ENCODE results near the gene RBM17. TPM values are rescaled to one million over a fixed set of nuclear protein-coding genes. Genes with fewer than 3 reads are reported as not detected.

The RBM17 gene
- total and polyA plus RNA-seq, 4 donors = 65.5 to 103 (median 80.6) TPM

DNA sequence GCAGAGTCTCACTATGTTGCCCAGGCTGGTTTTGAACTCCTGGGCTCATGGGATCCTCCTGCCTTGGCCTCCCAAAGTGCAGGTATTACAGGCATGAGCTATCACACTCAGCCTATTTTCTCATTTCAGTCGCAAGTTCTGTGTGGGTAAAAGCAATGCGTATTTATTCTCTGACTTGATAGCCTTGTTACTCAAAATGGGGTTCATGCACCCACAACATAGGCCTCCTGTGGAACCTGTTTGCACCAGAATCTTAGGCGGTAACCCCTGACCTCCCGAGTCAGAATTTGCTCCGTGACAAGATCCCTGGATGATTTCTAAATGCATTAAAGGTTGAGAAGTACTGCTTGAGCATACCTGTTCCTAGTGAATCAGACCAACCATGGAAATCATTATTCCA lies 34.0 kb upstream of the RBM17 start:
- TF ChIP-seq, protein P1, sequence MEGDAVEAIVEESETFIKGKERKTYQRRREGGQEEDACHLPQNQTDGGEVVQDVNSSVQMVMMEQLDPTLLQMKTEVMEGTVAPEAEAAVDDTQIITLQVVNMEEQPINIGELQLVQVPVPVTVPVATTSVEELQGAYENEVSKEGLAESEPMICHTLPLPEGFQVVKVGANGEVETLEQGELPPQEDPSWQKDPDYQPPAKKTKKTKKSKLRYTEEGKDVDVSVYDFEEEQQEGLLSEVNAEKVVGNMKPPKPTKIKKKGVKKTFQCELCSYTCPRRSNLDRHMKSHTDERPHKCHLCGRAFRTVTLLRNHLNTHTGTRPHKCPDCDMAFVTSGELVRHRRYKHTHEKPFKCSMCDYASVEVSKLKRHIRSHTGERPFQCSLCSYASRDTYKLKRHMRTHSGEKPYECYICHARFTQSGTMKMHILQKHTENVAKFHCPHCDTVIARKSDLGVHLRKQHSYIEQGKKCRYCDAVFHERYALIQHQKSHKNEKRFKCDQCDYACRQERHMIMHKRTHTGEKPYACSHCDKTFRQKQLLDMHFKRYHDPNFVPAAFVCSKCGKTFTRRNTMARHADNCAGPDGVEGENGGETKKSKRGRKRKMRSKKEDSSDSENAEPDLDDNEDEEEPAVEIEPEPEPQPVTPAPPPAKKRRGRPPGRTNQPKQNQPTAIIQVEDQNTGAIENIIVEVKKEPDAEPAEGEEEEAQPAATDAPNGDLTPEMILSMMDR (IDR thresholded peaks at IDR 0.05; ENCODE audit: control extremely low read depth, extremely low read depth) = no peak
- H3K4me3 ChIP-seq = no peak overlapping the region
- DNase-seq (no peak), ATAC-seq (ENCODE audit: insufficient read depth, low FRiP score) (no peak)
- H3K4me1 ChIP-seq (ENCODE audit: control insufficient read depth in 5 of 5, insufficient read depth in 5 of 5, low read length in 5 of 5) = peaks cover 0 to 6% (median 5%) of the 10 kb centered on the region in 5 donors
- H3K36me3 ChIP-seq (ENCODE audit: control insufficient read depth in 4 of 4, insufficient read depth in 4 of 4, low read length in 4 of 4) = no peaks in the 10 kb centered on the region
- no peaks in the 10 kb centered on the region for H3K9me3 ChIP-seq (ENCODE audit: control insufficient read depth in 4 of 4, insufficient read depth in 3 of 4, low read length in 3 of 4)
- 95 to 97% methylated on average over 5 of the region's 5 CpGs for WGBS, 2 donors
- H3K27ac ChIP-seq (ENCODE audit: low read depth in 1 of 2, low read length in 1 of 2) = no peak overlapping the region
- H3K27me3 ChIP-seq (ENCODE audit: control insufficient read depth in 3 of 3, insufficient read depth in 3 of 3, low read length in 2 of 3) = peaks cover 0 to 7% (median 0%) of the 10 kb centered on the region in 3 donors
- no peak overlapping the region for H3K9ac ChIP-seq (ENCODE audit: insufficient read depth in 1 of 2, low read length in 2 of 2)

DNA sequence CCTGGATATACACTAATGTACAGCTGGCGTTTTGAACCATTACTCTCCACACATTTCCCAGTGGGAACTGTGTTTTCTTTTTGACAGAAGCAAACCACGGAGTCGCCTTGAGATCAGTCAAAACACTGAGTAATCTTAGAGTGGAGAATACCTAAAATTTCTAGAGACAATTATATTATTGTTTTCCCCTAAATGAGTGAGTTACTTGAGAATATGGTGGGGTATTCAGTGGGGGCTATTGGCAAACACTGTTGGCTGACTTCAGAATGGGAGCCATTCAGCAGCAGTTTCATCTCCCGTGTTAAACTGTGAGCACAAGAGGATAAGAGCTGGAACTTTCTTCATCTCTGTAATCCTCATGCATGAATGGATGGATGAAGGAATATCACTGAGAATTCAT lies 32.9 kb upstream of the RBM17 start:
- peaks cover 0 to 7% (median 0%) of the 10 kb centered on the region in 3 donors for H3K27me3 ChIP-seq (ENCODE audit: control insufficient read depth in 3 of 3, insufficient read depth in 3 of 3, low read length in 2 of 3)
- TF ChIP-seq, protein P1 (IDR thresholded peaks at IDR 0.05; ENCODE audit: control extremely low read depth, extremely low read depth) = no peak
- DNase-seq (no peak), ATAC-seq (ENCODE audit: insufficient read depth, low FRiP score) (no peak)
- H3K27ac ChIP-seq (ENCODE audit: low read depth in 1 of 2, low read length in 1 of 2) = no peak overlapping the region
- 82 to 92% methylated on average over 4 of the region's 4 CpGs for WGBS, 2 donors
- no peak overlapping the region for H3K4me3 ChIP-seq
- no peaks in the 10 kb centered on the region for H3K9me3 ChIP-seq (ENCODE audit: control insufficient read depth in 4 of 4, insufficient read depth in 3 of 4, low read length in 3 of 4)
- H3K9ac ChIP-seq (ENCODE audit: insufficient read depth in 1 of 2, low read length in 2 of 2) = no peak overlapping the region
- no peaks in the 10 kb centered on the region for H3K36me3 ChIP-seq (ENCODE audit: control insufficient read depth in 4 of 4, insufficient read depth in 4 of 4, low read length in 4 of 4)
- peaks cover 0 to 6% (median 5%) of the 10 kb centered on the region in 5 donors for H3K4me1 ChIP-seq (ENCODE audit: control insufficient read depth in 5 of 5, insufficient read depth in 5 of 5, low read length in 5 of 5)

DNA sequence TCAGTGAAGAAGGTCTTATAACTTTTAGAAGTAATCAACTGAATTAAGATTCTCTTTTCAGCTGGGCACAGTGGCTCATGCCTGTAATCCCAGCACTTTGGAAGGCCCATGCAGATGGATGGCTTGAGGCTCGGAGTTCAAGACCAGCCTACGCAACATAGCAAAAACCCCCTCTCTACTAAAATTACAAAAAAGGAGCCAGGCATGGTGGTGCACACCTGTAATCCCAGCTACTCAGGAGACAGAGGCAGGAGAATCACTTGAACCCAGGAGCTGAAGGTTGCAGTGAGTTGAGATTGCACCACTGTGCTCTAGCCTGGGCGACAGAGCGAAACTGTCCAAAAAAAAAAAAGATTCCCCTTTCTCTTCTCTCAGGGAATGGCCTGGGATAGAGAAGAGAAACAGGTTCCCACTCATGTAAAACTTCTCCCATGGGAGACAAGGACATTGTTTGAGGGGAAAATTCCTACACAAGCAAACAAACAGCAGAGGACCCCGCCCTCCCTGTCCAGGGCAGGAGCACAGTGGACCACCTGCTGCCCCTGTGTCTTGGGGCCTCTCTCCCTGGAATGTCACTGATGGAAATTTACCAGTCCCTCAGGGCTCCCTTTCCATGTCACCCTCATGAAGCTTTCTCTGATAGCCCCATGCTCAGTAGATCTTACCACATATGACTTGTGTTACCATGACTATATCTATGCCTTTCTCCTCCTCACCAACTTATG lies 32.3 kb upstream of the RBM17 start:
- TF ChIP-seq, protein P1 (IDR thresholded peaks at IDR 0.05; ENCODE audit: control extremely low read depth, extremely low read depth) = no peak
- no peak overlapping the region for H3K9ac ChIP-seq (ENCODE audit: insufficient read depth in 1 of 2, low read length in 2 of 2)
- ATAC-seq (ENCODE audit: insufficient read depth, low FRiP score) (no peak), DNase-seq (no peak)
- no peaks in the 10 kb centered on the region for H3K9me3 ChIP-seq (ENCODE audit: control insufficient read depth in 4 of 4, insufficient read depth in 3 of 4, low read length in 3 of 4)
- no peak overlapping the region for H3K4me3 ChIP-seq
- H3K27ac ChIP-seq (ENCODE audit: low read depth in 1 of 2, low read length in 1 of 2) = no peak overlapping the region
- WGBS, 2 donors = 89 to 93% methylated on average over 5 of the region's 5 CpGs
- H3K4me1 ChIP-seq (ENCODE audit: control insufficient read depth in 5 of 5, insufficient read depth in 5 of 5, low read length in 5 of 5) = peaks cover 0 to 6% (median 3%) of the 10 kb centered on the region in 5 donors
- no peaks in the 10 kb centered on the region for H3K36me3 ChIP-seq (ENCODE audit: control insufficient read depth in 4 of 4, insufficient read depth in 4 of 4, low read length in 4 of 4)
- peaks cover 0 to 7% (median 0%) of the 10 kb centered on the region in 3 donors for H3K27me3 ChIP-seq (ENCODE audit: control insufficient read depth in 3 of 3, insufficient read depth in 3 of 3, low read length in 2 of 3)
